HG02623 (cell line): ENCODE results near the gene AUTS2.

Experiments used
- ATAC-seq: cut with Tn5 transposase; IDR thresholded peaks from one replicate; pipeline ENCODE4 v1.9.1; 2021; ENCODE audit warnings: moderate library complexity; ENCODE audit not compliant: unreplicated experiment

Gene AUTS2

DNA sequence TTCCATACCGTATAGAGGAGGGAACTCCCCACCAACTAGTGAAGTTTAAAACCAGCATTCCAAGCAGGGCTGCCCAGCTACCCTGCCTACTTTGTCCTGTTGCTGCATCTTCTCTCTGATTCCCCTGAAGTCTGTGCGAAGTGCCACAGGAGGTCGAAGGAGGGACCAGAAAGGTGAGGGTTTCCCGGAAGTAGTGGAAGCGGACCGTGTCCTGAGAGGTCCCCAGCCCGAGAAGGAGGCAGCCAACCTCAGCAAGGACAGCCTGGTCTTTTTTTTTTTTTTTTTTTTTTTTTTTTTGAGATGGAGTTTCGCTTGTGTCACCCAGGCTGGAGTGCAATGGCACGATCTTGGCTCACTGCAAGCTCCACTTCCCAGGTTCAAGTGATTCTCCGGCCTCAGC is 861.8 kb downstream of the AUTS2 start:
- ATAC-seq: no peak

DNA sequence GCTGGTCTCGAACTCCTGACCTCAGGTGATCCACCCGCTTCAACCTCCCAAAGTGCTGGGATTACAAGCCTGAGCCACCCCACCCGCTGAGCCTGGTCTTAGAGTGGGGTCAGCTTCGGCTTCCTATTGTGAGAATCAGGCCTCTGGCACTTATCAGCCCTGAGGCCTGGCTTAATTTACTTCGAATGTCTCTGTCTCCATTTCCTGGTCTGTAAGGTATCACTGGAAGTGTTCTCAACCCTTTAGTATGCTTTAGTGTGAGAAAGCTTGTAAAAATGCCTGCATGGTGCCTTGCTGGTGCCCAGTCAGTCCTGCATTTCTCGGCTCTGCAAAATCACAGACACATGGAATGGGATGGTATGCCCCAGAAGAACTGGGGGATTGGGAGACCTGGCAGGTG is 862.3 kb downstream of the AUTS2 start:
- ATAC-seq: no peak

DNA sequence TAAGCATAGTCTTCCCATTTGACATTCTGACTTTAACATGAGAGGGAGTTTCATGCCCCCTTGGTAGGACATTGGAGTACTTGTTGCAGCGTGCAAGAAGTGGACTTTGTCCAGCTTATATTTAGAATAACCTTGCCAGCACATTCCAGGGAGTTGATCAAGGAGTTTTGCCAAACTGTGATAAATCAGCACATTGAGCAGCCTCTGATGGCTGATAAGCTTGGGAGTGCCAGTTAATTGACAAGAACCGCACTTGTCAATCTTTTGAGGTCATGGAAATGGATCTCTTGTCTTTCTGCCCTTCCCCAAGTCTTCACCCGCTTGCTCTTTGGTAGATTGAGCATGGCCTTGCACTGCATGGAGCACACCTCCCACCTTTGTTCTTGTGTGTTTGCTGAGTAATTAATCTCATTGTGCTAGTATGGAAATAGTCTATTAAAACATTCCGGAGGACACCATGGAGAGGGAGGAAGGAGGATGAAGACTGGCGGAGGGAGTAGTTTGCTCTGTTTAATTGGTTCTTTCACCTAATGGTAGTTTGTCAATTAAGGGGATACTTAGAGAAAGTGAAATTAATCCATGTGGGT is 865.2 kb downstream of the AUTS2 start:
- ATAC-seq: no peak

DNA sequence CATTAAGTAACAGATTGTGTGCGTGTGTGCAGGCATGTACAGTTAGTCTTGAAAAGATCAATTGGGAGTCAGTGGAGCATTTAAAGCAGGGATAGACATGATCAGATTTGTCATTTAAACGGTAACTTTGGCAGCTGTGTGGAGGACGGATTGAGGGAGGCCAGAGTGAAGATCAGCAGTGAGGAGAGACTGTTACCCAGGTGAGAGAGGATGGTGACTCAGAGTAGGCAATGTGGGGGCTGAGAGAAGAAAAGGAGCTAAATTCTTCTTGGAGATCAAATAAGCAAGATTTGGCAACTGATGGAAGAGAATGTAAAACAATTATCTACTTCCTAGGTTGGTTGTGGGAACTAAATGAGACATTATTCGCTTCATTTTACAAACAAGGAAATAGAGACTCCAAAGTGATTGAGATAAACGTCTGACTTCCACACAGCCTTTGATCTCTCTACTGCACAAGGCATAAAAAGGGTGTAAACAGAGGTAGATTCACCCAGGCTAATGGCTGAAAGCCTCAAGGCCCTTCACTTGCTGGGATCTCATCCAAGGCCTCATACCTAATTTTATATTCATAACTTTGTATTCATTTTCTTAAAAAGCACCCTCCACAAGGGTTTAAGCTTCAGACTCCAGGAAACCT is 868.6 kb downstream of the AUTS2 start:
- ATAC-seq: no peak

DNA sequence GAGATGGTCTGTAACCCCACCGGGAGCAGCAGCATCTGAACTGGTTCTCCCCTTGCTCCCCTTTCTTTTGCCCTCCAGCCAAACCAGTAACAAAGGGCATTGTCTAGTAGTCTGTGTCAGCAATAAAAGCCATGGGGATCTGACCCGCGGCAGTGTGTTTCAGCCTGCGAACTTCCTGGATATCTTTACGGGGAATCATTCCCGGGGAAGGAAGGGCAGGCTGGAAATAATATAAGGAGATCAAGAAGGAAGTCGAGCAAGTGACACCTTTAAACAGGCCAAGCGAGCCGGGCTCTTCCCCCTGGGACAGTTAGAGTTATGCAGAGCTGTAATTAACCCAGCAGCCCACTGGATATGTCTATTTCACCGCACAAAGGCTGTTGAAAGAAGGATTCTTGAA is 872.5 kb downstream of the AUTS2 start:
- ATAC-seq: no peak

DNA sequence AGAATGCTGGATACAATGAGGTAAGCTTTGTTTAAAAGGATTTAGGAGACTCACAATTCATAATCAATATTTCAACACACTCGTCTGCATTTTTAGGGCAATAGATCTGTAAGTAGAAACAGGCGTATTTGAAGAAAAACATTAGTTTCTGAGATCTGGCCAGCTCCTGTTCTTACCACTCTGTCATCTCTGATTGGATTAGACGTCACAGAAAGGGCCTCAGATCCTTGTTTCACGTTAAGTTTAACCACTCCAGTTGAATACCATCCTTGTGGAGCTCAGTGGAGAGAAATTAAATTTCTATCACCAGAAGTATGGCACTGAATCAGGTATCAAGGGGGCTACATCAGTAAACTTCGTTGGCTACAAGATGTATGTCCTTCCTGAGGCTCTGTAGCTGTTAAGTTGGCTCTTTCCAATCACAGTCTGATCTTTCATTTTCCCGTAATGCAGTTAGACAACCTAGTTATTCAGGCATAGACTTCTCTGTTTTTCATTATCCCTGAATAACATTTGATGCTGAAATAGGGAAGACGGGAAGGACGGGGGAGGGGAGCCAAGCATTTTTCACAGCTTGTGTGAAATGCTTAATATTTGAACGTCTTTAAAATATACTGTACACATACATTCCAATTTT is 874.4 kb downstream of the AUTS2 start:
- ATAC-seq: no peak

DNA sequence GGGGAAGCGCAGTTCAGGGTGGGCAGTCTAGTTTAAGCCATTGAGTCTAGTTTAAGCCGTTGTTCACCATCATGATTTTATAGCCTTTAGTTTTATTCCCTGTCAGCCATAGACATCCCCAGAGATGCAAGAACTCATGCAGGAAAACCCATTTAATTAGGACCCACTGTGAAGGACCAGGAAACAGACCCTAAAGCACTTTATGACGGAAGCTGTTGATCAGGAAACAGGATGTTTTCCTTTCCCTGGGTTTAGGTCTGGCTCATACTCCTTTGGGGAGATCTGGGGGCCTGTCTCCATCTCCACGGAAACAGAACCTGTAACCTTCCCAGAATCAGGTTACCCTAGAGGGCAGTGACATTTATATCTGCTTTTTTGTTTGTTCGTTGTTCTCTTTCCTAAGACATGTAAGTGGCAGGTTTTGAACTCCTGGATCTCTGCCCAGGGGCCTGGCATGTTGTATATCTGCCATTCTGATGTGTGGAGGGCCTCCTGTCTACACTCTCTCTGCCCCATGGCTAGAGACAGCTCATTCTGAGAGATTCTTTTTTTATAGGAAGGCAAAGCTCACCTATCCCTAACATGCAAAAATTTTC is 876.5 kb downstream of the AUTS2 start:
- ATAC-seq: no peak

DNA sequence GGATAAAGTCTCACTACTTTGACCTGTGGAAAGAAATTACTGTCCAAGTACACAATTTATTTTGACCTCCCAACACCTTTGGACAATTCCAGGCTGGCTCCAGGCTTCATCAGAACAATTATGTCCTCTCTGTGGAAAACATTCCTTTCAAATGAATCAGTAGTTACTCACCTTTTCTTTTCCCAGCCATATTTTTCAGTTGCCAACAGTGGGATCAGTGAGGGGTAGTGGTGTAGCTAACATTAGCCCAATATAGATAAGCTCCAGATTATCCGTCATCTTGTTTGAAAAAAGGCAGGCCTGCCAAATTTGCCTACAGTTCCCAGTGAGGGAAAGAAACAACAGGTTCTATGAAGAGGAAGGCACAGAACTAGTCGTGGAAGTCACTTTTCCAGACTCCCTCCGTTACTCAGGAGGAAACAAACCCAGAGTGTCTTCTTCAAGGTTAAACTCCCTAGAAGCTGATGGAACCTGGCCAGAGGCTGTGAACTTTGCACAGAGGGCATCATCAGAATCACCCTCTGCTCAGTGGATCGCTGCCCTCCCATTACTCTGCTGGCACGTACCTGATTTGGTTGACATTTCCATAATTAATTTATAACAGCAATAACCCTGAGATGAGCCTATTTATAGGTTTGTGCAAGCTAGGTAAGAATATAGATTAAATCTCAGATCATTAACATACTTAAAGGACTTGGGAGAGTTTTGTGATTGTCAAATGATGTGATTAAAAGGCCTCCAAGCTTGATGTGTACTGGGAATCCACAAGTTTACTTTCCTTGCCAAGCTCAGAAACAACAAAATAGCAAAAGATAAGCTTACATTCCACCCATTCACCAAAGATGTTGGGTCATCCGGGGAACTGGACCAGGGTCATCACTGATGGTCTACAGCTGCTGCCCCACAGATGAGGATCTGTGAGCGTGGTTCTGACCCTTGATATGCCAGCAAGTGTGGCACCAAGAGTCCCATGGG is 879.0 kb downstream of the AUTS2 start:
- no peak for ATAC-seq

DNA sequence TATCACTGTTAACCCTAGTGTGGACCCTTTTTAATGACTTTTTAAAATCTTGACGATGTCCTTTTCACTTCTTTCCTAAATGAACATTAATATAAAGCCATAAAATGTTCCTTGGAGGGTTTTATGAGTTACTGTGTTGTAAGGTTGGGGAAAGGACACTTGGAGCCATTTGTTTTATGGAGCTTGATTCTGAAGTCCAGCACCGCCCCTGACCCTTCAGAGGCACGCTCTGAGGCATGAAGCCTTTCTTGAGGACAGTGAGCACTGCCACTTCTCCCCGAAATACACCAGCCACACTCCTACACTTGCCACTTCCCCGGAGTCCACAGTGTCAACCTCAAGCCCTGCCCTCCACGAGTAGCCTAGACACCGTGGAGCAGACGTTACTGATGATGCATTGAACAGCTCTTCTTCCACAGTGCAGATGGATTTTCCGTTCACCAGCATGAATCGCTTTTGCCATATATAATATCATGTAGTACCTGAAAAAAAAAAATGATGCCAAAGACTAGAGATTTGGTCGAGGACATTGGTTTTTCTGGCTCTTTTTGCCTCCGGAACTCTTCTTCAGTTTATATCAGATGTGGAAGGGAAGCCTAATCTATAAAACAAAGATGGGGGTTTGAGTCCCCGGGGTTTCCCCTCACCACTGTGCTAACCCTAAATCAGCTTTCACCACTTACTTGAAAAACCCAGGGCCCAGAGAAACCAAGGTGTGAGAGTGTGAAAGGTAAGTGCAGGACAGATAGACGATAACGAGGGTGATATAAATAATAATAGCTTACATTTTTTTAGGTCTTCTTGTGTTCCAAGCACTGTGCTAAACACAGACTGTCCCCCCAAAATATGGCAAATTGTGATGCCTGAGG is 881.1 kb downstream of the AUTS2 start:
- ATAC-seq: no peak

DNA sequence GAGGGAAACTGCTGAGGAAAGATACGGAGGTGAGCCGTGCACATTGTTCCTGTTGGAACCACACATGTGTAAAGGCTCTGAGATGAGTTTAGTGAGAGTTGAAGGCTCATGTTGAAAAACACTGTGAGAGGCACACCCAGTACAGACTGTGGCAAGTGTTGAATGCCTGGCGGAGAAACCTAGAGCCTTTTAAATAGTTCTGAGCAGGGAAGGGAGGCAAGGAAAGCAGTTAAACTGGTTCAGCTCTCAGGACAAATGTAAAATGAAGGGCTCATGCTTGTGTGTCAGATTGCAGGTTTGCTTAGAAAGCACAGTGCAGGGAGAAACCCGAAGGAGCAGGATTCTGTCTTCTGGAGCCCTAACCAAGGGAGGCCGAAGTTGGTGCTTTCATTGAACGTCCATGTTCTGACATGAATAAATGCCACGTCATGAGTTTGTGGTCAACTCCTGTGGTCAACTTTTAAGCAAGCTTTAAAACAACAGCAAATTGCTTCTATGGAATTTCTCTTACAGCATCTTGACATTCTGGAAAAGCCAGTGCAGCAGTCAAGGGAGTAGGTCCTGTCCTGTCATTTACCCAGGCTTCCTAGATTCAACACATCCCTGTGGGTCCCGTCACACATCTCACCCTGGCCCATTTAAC is 882.8 kb downstream of the AUTS2 start:
- no peak for ATAC-seq

DNA sequence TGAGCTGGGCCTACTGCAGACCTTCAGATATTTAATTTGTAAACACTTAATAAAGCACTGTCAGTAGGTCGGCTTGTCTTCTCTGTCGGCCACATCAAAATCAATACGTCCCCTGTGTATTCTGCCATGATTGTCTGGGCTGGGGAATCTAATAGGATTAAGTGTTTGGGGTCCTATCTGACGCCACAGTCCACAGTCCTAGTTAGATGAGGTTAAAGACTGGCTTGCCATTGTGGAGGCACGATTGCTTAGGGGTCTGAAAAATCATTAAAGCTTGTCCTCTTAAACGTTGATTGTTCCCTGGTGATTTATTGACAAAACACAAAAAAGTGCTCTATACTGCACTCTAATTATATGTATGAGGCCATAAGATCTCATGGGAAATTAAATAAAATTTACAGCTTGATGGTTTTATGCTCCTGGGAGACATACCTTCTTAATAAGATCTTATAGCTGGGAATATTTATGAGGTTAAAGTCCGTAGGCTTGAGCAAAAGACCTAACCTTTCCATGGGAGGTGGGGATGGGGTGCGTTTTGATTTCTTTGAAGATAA is 883.4 kb downstream of the AUTS2 start:
- no peak for ATAC-seq

DNA sequence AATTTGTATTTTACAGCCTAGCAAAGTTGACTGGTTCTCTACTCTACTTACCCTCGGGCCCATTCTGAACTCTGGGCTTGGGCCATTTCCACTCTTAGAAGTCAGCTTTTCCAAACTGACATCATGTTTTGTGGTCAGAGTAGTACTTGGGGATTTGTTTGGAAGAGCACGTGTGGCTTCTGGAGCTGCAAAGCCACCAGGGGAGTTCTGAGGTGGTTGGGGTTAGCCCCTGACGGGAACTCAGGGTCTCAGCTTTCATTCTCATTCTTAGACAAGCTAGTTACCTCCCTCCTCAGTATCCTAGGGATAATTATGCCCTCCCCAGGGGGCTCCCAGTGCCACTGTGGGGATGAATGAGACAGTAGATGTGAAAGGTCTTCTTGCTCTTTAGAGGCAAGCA is 886.0 kb downstream of the AUTS2 start:
- no peak for ATAC-seq

DNA sequence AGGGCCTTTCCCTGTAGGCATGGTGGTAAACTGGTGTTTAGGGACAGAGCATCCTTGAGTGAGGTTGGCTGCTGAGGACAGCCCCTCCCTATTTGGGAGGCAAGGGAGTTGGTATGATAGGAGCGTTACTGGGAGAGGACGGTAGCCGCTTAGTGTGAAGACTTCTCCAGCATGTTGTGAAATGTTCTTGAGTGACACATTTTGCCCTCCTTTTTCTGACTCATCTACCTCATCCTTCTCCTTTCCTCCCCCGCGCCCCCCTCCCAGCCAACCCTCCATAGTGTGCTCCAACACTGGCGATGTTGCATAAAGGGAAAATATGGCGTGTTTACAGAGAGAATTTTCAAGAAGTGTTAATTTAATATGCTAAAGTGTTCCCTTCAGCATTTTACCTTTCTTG is 888.7 kb downstream of the AUTS2 start:
- ATAC-seq: no peak

DNA sequence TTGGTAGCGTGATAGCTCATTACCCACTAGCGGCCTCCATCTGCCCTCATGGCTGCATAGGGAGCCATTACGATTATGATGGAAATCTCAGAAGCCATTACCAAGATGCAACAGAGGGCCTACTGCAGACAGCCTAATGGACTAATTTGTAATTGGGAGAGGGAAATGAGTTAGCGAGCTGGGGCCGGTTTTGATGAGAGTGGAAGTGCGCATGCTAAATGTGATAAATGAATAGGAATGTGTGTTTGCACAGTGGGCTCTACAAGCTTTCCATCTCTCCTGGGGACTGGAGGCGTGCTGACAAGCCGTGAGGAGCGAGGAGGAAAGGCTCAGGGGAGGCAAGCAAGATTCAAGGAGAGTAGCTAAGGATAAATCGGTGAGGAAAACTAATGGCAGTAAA is 889.2 kb downstream of the AUTS2 start:
- no peak for ATAC-seq

DNA sequence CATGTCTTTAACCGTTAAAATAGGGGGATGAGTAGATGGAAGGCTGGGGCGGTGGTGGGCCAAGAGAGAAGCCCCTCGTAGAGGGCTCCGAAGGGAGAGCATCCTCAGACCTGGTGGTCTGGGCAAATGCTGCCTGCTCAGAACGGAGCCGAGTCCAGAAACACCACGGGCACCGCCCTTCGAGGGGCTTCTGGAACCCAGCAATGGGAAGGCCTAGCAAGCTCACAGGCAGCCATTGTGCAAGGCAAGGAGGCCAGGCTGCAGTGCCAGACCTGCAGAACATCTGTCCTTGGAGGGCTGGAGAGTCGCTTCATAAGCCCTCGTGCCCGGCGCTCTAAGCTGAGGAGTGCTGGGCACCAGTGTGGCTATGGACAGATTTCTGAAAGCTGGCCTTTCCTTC is 889.6 kb downstream of the AUTS2 start:
- ATAC-seq: no peak

DNA sequence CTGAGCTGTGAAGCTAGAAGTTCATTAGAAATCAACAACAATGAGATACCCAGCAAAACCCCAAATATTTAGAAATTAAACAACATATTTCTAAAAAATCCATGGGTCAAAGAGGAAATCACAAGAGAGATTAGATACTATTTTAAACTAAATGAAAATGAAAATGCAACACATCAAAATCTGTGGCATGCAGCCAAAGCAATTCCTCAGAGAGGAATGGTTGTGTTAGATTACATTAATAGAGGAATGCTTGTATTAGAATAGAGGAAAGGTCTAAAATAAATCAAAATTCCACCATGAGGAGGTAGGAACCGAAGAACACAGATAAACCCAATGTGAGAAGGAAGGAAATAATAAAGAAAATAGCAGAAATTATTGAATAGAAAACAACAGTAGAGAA is 891.5 kb downstream of the AUTS2 start:
- no peak for ATAC-seq

DNA sequence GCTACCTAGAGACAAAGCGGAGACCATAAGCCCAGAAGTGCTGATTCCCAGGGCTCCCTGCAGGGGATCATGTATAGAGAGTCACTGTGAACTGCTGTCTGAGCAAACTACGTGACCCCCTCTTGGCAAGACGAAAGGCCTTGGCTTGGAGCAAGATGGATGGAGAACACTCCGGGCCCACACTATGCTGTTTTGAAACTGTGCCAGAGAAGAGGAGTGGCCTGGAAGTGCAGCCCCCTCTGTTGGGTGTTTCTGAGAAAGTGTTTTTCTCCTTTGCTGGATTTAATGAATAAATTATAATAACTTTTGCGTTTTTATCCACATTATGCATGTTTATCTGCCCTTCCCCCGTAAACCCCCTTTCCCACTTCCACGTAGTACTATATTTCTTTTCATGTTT is 894.4 kb downstream of the AUTS2 start:
- ATAC-seq: no peak

DNA sequence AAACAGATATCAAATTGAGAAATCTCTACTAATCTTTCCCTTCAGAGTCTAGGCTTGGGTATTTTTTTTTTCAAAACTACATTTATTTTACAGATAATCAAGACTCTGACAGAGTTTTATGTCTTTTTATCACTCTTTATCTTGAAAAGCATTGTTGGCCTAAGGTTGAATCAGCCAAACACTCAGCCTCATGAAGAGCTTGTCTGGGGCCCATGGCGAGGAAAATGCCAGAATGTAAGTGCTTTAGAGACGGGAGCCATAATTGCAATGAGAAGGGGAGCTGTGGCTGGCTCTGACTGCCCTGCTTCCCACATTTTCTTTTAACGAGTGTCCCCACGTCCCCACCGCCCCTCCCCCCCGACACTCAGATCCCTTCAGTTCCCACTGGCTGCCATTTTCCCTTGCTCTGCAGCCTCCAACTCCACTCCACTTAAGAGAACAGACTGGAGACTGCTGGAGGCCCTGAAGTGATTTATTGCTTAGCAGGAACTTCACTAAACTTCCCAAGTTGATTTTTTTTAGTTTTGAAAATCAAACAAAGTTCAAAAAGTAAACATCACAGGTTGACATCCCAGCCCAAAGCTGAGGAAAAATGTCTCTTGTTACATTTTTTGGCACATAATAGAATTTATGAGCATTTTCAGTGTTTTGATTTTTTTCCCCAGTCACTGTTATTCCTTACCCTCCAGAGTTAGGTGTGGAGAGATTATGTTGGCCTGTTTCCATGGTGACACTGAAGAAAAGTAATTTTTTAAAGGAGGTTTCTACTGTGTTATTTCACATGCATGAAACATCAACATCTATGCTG is 896.2 kb downstream of the AUTS2 start:
- ATAC-seq: no peak

DNA sequence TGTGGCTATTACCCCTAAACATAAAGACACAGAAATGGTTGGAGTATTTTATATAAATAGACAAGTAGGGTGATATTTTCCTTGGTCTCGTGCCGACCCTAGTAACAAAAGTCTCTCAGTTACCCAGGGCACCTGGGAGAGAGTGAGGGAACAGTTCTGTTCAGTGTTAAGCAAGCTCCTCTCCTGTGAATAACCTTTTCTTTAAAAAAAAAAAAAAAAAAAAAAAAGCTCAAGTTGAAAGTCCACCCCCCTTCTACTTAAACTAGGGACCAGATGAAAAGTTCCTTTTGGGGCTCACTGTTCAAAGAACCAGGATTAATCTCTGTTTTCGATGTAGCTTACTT is 896.7 kb downstream of the AUTS2 start:
- ATAC-seq: no peak
